NCI-H460 (cell line): ENCODE measurements around the gene VGF. TPM values are rescaled to one million over a fixed set of nuclear protein-coding genes. Genes with fewer than 3 reads are reported as not detected.

Experiments
- DNase-seq: peaks from one replicate; pipeline ENCODE4 v3.0.0-alpha.2; 2016; ENCODE audit warnings: low read depth; ENCODE audit errors: extremely low read depth
- total RNA-seq: library from RNA; depleted of rRNA; stranded (reverse); fragments of >200 nt; shearing (Covaris generic); gene quantifications from 2 replicates; pipeline ENCODE4 v1.2.3, GENCODE V29; 2014

Gene VGF
- total RNA-seq, 1 experiment from 2014 or later, result 11.6 TPM

- DNase-seq, result no peak
Observed at GRCh38 chr7:101167645-101168411, 2.5 kb upstream of the VGF start.

GRCh38 chr7:101166909-101167644, 1.7 kb upstream of the VGF start:
- no peak for DNase-seq

GRCh38 chr7:101166648-101166908, 1.2 kb upstream of the VGF start:
- DNase-seq, result no peak

GRCh38 chr7:101165958-101166647, 734 bp upstream of the VGF start:
- no peak for DNase-seq

DNA sequence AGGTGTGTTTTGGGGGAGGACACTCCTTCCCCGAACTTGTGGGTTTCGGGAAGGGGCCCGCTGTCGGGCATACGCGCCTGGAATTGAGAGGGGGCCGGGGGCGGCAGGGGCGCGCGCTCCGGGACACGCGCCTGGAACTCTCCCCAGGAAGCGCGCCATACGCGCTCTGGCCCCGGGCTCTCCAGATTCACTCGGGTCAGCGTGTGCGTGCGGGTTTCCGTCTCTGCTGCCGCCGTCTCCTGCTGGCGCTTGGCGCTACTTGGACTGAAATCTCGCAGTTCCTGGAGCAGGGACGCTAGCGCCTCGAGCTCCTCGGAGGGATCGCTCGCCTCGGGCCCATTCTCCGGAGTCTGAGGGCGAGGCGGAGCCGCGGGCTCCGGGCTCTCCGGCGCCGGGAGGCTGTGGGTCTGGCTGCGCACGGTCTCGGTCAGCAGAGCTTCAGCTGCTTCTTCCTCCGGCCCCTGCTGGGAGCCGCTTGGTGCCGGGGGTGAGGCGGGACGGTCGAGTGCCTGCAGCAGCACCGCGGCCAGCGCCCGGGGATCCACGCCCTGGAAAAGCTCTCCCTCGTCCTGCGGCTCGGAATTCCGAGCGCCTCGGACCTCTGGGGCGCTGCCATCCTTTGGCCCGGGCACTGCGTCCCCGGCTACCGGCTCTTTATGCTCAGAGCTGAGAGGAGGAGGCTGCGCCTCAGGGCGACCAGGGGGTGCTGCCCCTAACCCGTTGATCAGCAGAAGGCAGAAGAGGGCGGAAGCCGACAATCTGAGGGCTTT, 1.1 kb downstream of the VGF start:
- peak; percentile 60 for DNase-seq

DNA sequence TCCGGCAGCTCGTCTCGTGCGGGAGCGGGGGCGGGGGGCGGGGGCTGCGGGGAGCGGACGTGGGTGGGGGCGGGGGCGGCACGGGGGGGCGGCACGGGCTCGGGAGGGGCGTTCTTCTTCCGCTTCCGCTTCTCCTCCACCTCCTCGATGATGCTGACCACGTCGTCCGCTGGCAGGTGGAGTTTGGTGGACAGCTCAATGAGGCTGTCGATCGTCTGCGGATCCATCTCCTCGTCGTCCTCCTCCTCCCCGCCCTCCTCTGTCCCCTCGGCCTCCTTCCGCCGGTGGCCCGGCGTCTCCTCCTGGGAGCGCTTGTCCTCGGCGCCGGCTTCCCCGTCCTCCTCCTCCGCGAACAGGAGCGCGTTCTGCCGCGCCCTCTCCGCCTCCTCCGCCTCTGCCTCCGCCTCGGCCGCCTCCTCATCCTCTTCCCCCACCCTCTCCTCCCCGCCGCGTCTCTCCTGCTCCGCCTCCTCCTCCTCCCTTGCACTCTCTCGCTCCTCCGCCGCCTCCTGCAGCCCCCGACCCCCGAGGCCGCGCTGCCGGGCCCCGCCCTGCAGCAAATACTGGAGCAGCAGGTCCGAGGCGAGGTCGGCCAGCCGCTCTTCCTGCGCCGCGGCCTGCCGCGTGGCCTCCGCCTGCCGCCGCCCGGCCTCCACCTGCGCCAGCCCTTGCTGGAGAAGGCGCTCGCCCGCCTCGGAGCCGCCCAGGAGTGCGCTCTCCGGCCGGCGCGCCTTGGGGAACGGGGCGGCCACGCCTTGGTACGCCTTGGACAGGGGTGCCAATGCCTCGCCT, 1.9 kb downstream of the VGF start:
- DNase-seq, result no peak

GRCh38 chr7:101162551-101163278, 2.7 kb downstream of the VGF start:
- DNase-seq, result peak; percentile 43

DNA sequence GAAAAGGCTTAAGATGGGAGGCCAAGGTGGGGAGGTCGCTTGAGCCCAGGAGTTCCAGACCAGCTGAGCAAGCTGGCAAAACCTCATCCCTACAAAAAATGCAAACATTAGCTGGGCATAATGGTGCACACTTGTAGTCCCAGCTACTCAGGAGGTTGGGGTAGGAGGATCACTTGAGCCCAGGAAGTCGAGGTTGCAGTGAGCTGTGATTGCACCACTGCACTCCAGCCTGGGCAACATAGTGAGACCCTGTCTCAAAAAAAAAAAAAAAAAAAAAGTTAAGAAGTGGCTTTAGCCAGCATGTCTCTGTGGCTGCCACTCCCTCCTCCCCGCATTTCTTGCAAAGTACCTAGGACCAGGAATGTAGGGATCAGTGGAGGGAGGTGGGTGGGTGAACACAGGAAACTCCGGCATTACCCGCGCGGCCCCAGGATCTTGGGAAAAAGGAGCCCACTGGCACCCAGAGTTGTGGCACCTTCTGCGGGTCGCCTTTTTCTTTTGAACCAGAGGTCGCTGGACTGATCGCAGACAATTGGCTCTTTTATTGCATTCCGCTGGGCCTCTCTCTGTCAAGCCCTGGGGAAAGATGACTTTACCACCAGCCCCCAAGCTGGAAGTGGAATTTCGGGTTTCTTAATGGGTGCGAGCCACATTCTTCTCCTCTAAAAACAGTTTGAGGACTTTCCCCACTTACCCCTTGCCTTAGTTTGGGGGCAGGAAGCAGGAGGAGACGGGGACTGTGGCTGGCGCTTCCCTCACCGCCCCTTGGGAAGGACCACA, 3.5 kb downstream of the VGF start:
- DNase-seq, result no peak

DNA sequence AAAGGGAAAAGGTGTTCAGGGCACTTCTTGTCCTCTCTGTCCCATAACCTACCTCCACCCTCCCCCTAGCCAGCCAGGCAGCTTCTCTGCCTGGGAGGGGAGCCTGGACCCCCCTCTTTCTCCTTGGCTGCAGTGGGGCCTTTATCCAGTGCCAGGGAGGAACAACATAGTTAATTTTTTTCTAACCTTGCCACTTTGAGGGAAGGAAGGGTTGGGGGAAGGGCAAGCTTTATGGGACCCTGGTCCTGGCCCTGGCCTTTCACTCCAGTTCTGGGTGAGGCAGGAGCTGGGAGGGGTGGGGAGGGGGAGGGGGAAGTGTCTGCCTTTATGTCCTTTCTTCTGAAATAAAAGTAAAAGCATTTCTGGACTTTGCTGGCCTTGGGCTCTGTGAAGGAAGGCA, 4.5 kb downstream of the VGF start:
- no peak for DNase-seq

- DNase-seq, result no peak
Observed at GRCh38 chr7:101159696-101160674, 5.4 kb downstream of the VGF start.

DNA sequence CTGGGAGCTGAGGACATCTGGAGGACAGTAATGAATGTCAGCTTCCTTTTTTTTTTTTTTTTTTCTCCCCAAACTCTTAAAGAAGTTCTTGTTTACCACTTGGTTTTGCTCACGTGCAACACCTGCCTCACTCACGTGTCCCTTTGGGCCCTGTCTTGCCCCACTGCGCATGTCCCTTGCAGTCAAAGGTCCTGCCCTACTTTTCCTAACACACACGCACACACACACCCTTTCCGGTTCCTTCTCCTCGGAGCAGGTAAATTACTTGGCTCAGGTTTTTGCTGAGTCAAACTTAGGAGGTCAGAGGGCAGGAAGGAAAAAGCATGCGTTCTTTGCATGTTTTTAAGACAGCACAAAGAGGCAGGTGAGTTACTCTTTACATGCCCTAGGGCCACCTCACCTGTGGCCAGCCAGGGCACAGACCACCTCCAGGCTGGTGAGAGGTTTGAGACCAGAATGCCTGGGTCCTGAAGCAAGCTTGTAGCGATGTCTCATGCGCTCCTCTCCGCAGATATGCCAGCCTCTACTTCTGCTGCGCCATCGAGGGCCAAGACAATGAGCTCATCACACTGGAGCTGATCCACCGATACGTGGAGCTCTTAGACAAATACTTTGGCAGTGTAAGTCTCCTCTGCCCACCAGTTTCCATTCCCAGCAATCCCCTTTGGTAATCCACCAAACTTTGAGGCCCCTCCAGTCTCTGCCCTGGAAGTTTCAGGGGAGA, 8.3 kb downstream of the VGF start:
- DNase-seq, result no peak

DNA sequence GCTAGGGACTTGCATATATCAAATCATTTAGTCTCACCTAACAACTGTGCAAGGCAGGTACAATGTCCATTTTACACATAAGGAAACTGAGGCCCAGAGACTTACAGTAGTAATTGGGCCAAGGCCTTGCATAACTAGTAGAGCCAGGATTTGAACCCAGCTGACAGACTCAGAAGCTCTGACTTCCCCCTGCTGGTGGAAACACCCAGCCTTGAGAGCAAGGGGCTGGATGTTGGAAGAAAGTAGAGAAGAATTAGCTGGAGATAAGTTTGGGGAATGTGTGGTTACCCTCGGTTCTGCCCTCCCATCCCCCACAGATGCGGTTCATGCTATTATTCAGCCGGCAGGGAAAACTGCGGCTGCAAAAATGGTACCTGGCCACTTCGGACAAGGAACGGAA, 9.1 kb downstream of the VGF start:
- no peak for DNase-seq

DNA sequence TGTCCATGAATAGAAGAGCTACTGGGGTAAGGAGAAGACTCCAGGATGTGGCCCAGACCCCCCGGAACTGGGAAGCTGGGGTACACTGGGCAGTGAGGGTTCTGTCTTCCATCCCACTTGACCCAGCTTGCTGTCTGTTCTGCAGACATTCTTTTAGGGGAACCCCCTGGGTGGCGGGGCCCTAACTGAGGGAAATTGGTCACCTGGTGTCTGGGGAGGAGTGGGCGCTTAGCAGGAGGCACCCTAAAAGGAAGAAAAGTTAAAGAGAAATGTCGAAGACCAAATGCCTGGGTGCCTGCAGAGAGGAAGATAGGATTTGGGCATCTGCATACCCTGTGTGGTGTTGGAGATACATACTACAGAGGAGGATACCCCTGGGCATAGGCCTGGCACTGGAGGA, 10.1 kb downstream of the VGF start:
- no peak for DNase-seq

GRCh38 chr7:101154693-101155102, 10.7 kb downstream of the VGF start:
- no peak for DNase-seq

DNA sequence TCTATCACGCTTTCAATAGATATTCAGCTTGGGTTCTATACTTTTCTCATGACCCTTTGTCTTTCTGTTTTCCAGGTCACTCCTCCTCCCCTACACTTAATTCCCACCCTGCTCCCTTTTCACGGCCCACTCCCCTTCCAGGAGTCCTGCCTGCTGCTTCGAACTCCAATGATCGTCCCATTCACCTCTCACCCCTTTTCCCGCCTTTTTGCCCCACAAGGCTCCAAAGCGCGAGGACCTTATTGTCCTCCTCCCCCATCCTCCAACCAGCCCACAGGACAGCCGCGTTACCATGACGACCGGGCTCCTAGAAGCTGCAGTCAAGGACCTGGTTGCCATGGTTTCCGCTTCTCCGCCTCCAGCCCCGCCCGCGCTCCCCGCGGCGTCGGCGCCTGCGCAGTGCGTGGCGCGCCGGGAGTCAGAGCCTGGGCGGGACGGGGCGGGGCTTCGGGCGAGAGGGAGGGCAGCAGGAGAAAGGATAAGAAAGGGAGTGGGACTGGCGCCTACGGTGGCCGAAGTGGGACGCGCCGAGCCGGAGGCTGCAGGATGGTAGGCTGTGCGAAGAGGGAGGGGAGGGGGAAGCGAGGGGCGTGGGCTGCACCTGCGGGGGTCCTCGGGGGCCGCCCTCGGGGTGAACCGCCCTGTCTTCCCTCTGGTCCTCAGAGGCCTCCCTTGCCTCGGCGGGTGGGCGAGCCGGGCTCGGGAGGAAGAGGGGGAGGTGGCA, 11.2 kb downstream of the VGF start, which contains the start of gene AP1S1:
TSS of gene AP1S1 (plus strand) at position 508 of the 724 bp plus-strand sequence. CDS start at position 547, 39 bp downstream.
- DNase-seq, result peak; percentile 92
